GM18868 (cell line): ENCODE measurements around the gene WWTR1.

Source experiments
- ATAC-seq: cut with Tn5 transposase; IDR thresholded peaks from one replicate; pipeline ENCODE4 v1.9.1; 2021; ENCODE audit warnings: mild to moderate bottlenecking, moderate library complexity; ENCODE audit not compliant: unreplicated experiment

WWTR1 gene

DNA sequence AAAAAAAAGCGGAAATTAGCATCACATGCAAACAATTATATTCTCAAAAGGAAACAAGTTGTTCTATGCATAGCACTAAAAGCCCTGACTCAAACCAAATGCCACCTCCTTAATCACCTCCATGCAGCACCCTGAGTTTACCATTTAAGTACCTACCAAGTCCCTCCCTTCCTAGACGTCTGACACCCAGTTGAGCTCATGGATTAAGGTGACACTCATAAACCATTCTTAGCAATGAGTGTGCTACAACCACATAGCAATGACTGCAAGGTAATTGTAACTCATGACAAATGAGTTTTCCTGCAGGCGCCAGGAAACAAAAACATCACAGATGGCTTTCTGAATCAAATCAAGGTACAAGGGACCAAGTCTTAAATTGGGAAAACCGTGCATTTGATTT, 32.0 kb downstream of the WWTR1 start:
- ATAC-seq: no peak

- ATAC-seq: no peak
Observed at GRCh38 chr3:149623824-149624223, 34.0 kb downstream of the WWTR1 start.

DNA sequence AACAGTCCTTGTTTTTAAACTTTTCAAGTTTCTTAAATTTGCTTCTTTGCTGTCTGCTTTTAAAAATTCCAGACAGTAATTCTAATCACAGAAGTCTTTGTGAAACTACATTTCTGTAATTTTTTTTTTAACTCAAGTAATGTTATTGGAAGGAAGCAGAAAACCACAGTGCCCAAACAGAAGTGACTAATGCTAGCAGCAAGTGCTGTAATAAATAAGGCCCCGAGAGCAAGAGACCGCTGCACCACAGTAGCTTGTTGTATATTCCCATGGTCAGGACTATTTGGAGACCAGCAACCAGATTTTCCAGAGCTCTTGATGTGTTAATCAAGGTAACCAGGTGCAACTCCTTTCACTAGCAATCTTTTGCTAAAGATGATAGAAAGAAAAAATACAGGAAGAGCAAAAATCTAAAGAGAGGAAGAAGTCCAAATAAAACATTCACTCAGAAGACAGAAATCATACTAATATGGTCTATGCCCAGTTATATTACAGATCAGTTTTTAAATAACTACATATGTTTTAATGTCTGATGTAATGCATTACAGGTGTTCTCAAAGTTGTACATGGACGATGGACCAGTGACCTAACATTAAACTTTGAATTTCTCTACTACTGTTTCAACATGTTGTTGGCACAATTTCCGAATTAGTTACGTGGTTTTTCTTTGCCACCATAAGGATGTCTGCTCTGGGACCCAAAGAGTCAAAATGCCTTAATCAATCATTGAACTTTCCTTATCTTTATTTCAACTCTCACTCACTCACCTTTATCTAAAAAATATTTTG, 36.4 kb downstream of the WWTR1 start:
- peak; percentile 83 for ATAC-seq

DNA sequence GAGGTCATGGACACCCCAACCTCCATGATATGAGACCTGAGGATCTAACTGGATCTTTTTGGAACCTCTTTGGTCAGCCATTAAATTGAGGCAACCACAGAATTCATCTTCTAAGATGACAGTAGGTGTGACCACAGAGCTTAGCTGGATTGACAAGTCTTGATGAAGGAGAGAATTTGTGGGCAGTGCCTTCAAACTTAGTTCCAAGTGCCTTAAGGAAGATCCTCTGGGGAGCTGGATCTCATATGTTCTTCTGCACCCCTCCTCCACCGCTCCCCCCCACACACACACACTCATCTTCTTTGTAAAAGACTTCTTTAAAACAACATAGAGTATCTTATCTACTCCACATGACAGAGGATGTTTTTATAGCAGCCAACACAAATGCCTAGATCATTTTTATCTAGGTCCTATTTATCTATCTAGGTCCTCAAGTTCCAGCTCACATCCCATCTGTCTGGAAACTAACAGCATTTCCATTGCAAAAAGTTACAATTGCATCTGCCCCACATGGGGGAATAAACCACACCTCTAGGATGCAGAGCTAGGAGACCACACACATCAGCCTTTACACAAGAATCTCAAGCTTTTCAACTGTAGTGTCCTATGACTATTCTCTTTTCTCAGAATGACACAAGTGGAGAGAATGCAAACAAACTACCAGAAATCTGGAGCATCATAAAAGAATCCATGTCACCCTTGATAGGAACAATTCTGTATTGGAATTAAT, 37.4 kb downstream of the WWTR1 start:
- peak; percentile 71 for ATAC-seq

DNA sequence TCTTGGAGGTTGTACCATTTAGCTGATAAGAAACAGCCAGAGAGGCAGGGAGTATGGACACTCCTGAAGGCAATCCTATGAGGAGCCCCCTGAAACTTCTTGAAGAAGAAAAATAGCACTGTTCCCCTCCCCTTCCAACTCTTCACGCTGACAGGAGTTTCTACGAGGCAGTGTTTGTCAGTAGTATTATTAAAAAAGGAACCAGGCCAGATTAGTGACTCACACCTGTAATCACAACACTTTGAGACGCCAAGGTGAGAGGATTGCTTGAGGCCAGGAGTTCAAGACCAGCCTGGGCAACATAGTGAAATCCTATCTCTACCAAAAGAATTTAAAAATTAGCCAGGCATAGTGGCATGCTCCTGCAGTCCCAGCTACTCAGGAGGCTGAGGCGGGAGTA, 38.7 kb downstream of the WWTR1 start:
- ATAC-seq: no peak

DNA sequence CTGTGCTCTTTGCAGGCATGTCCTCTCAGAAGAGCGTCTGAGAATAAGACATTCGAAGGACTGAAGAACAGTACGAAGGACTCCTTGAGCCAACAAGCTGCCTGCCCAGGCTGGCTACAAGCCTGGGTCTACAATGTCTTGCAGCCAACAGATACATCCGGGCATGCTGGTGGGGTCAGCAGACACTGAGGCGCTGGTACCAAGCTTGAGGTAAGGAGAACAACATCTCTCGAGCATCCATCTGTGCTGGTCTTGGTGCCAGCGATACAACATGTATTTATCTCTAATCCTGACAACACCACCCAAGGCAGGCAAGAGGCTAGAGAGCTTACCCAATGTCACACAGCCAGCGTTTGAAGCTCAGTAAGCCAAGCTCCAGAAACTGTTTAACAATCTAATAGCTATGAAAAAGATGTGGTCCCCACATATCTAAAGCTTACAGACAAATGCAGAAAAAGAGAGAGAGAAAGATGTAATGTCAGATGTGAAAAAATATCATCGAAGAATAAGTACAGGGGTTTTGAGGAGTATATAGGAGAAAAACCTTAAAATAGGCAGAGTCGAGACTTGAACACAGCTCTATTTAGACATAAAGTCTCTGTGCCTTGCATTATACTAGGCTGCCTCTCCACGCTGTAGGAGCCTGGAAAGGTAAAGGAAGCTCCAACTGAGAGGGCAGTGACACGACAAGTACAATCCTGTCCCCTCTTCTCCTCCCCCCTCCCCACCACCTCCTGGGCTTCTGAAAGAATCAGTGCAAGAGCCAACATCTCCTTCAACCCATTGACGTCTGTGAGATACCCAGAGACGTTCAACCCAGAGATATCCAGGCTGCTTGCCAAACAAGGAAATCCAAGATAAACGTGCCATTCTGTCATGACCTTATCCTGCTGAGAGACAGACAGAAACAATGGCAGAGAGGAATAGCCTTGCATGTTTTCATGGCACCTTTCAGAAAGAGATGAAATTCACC, 39.4 kb downstream of the WWTR1 start:
- ATAC-seq: no peak

GRCh38 chr3:149615731-149616221, 42.0 kb downstream of the WWTR1 start:
- ATAC-seq: no peak

DNA sequence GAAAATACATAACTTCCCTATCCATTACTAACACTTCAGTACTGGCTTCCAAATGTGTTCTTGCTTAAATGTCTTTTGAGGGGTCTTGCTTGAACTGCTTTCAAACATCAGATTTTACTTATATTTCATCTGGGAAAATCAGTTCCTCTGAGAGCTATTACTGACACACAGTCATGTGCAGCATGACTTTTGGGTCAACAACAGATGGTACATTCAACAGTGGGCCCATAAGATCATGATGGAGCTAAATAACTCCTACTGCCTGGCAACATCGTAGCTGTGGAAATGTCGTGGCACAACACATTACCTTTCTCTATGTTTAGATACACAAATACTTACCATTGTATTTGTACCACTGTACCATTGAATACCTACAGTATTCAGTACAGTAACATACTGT, 43.8 kb downstream of the WWTR1 start:
- no peak for ATAC-seq

GRCh38 chr3:149612456-149612855, 45.4 kb downstream of the WWTR1 start:
- no peak for ATAC-seq

DNA sequence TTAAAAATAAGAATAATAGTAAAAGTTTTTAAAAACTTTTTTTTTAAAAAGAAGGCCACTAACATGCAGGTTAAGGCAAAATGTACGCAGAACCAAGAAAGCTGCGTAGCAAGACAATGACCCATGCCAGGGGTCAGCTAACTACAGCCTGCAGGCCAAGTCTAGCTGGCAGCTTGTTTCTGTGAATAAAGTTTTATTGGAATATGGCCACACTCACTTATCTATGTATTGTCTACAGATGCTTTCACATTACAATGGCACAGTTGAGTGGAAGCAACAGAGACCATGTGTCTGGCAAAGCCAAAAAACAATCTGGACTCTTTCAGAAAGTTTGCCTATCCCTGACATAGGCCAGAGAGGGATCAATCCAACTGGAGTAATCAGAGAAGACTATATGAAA, 46.7 kb downstream of the WWTR1 start:
- no peak for ATAC-seq

GRCh38 chr3:149610351-149611105, 47.3 kb downstream of the WWTR1 start:
- no peak for ATAC-seq

DNA sequence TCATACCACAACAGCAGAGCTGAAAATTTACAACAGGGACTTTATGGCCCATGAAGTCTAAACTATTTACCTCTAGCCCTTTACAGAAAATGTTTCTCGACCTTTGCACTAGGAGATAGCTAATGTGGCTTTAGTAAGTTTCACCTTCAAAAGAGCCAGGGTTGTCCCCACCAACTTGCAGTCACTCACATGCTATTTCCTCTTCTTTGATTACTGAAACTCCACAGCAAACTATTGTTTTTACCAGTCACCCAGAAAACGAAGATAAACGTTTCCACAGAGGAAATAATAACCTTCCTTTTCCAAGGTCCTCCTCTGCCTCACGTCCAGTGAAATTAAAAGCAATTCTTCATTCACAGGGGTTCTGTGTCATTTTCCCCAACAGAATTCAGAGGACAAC, 48.2 kb downstream of the WWTR1 start:
- peak; percentile 99 for ATAC-seq

GRCh38 chr3:149608987-149609386, 48.8 kb downstream of the WWTR1 start:
- ATAC-seq: no peak

- no peak for ATAC-seq
Observed at GRCh38 chr3:149605902-149606301, 51.9 kb downstream of the WWTR1 start.

GRCh38 chr3:149604125-149604875, 53.5 kb downstream of the WWTR1 start:
- ATAC-seq: no peak

GRCh38 chr3:149603126-149604074, 54.4 kb downstream of the WWTR1 start:
- no peak for ATAC-seq

GRCh38 chr3:149600634-149601033, 57.2 kb downstream of the WWTR1 start:
- ATAC-seq: no peak

- ATAC-seq: no peak
Observed at GRCh38 chr3:149599236-149599635, 58.6 kb downstream of the WWTR1 start.
